Measurements from ENCODE around the gene PITPNC1. TPM values are rescaled to one million over a fixed set of nuclear protein-coding genes. Genes with fewer than 3 reads are reported as not detected.

PITPNC1 gene
- total RNA-seq, 4 donors from 2014 or later = 14.1 to 35.5 (median 31.8) TPM

- no peak for TF ChIP-seq CTCF (IDR thresholded peaks at IDR 0.05)
- TF ChIP-seq POLR2AphosphoS5 (IDR thresholded peaks at IDR 0.05) = no peak
- no peak for TF ChIP-seq POLR2A (IDR thresholded peaks at IDR 0.05; ENCODE audit: low read depth)
- TF ChIP-seq EP300 (IDR thresholded peaks at IDR 0.05) = no peak
- no peak for DNase-seq (ENCODE audit: extremely low spot score)
- intact Hi-C loops (cut with DNase I) = loop anchor here (10.0 kb wide), 1 partner anchor 201 kb away; no protein-coding TSS in a partner anchor
- Histone ChIP-seq H3K27me3 (no peaks in the 10 kb centered on the region), H3K4me3 (no peak overlapping the region), H3K36me3 (peaks cover 0 to 10% (median 3%) of the 10 kb centered on the region in 4 donors), H3K27ac (replicated peaks in 1 of 4) (no peak overlapping the region), H3K9me3 (no peaks in the 10 kb centered on the region), H3K4me1 (peaks cover 0 to 5% (median 0%) of the 10 kb centered on the region in 4 donors)
- 92% methylated on average over 3 of the region's 3 CpGs for WGBS
Measured at GRCh38 chr17:67685351-67685750, 308.3 kb downstream of the PITPNC1 start.

GRCh38 chr17:67686241-67686640 lies 309.2 kb downstream of the PITPNC1 start:
- H3K27me3 ChIP-seq = no peaks in the 10 kb centered on the region
- peaks cover 0 to 5% (median 0%) of the 10 kb centered on the region in 4 donors for H3K4me1 ChIP-seq
- no peaks in the 10 kb centered on the region for H3K9me3 ChIP-seq
- H3K27ac ChIP-seq (replicated peaks in 1 of 4) = no peak overlapping the region
- H3K36me3 ChIP-seq = peaks cover 0 to 10% (median 3%) of the 10 kb centered on the region in 4 donors
- 64% methylated on average over 2 of the region's 2 CpGs for WGBS
- no peak overlapping the region for H3K4me3 ChIP-seq
- no peak for DNase-seq (ENCODE audit: extremely low spot score)
- TF ChIP-seq POLR2AphosphoS5 (IDR thresholded peaks at IDR 0.05) (no peak), EP300 (IDR thresholded peaks at IDR 0.05) (no peak), POLR2A (IDR thresholded peaks at IDR 0.05; ENCODE audit: low read depth) (no peak), CTCF (IDR thresholded peaks at IDR 0.05) (no peak)
- intact Hi-C loops (cut with DNase I) = loop anchor here (10.0 kb wide), 1 partner anchor 201 kb away; no protein-coding TSS in a partner anchor

GRCh38 chr17:67687511-67687910 lies 310.4 kb downstream of the PITPNC1 start:
- H3K27ac ChIP-seq (replicated peaks in 1 of 4) = no peak overlapping the region
- H3K9me3 ChIP-seq = no peaks in the 10 kb centered on the region
- H3K4me3 ChIP-seq = no peak overlapping the region
- intact Hi-C loops (cut with DNase I) = loop anchor here (10.0 kb wide), 1 partner anchor 203 kb away; no protein-coding TSS in a partner anchor
- H3K36me3 ChIP-seq = peaks cover 0 to 21% (median 6%) of the 10 kb centered on the region in 4 donors
- peaks cover 0 to 5% (median 0%) of the 10 kb centered on the region in 4 donors for H3K4me1 ChIP-seq
- TF ChIP-seq EP300 (IDR thresholded peaks at IDR 0.05) (no peak), POLR2A (IDR thresholded peaks at IDR 0.05; ENCODE audit: low read depth) (no peak)
- DNase-seq (ENCODE audit: extremely low spot score) = no peak
- WGBS = 84% methylated on average over 2 of the region's 2 CpGs
- no peaks in the 10 kb centered on the region for H3K27me3 ChIP-seq

GRCh38 chr17:67689534-67690177 lies 312.6 kb downstream of the PITPNC1 start:
- Histone ChIP-seq H3K9me3 (no peaks in the 10 kb centered on the region), H3K27me3 (no peaks in the 10 kb centered on the region), H3K36me3 (peaks cover 7 to 40% (median 20%) of the 10 kb centered on the region in 4 donors), H3K4me1 (peaks cover 0 to 5% (median 0%) of the 10 kb centered on the region in 4 donors), H3K4me3 (no peak overlapping the region), H3K27ac (replicated peaks in 1 of 4) (no peak overlapping the region)
- 52% methylated on average over 2 of the region's 2 CpGs for WGBS
- intact Hi-C loops (cut with DNase I) = loop anchor here (2.0 to 10.0 kb wide), 2 partner anchors 205 to 315 kb away; no protein-coding TSS in a partner anchor
- DNase-seq (ENCODE audit: extremely low spot score) = no peak
- TF ChIP-seq EP300 (IDR thresholded peaks at IDR 0.05) (no peak), CTCF (IDR thresholded peaks at IDR 0.05) (peak; percentile 80 to 89 (median 87)), POLR2AphosphoS5 (IDR thresholded peaks at IDR 0.05) (no peak)

- Histone ChIP-seq H3K27me3 (no peaks in the 10 kb centered on the region), H3K27ac (replicated peaks in 1 of 4) (no peak overlapping the region), H3K36me3 (peaks cover 7 to 31% (median 17%) of the 10 kb centered on the region in 4 donors), H3K4me3 (no peak overlapping the region), H3K4me1 (peaks cover 0 to 5% (median 0%) of the 10 kb centered on the region in 4 donors), H3K9me3 (no peaks in the 10 kb centered on the region)
- TF ChIP-seq EP300 (IDR thresholded peaks at IDR 0.05) (no peak), POLR2A (IDR thresholded peaks at IDR 0.05; ENCODE audit: low read depth) (no peak), CTCF (IDR thresholded peaks at IDR 0.05) (no peak), POLR2AphosphoS5 (IDR thresholded peaks at IDR 0.05) (no peak)
- no peak for DNase-seq (ENCODE audit: extremely low spot score)
- intact Hi-C loops (cut with DNase I) = no loop called here
Measured at GRCh38 chr17:67693811-67694210, 316.7 kb downstream of the PITPNC1 start.

All from esophagus muscularis mucosa (tissue), 4 donors.